Gastrocnemius medialis (tissue), 4 donors: ENCODE data around the gene HIVEP3. TPM values are rescaled to one million over a fixed set of nuclear protein-coding genes. Genes with fewer than 3 reads are reported as not detected.
A peak's percentile ranks its signal among the peaks of the same experiment; 100 is the strongest.

Experiments
- ATAC-seq, 2 donors: fragments of 150-250 bp; one replicate each; pipeline ENCODE4 v1.9.1; 2016
- DNase-seq, 2 donors: peaks; one replicate each; pipeline ENCODE4 v3.0.0-alpha.2; 2019
- H3K27ac ChIP-seq, 4 donors: fragments of 200-600 bp; sonication (generic); 1 replicate in 1 of 4; 2 replicates in 3 of 4; pipeline ENCODE4 v1.5.1; 2016 to 2018; ENCODE audit warnings: mild to moderate bottlenecking in 2 of 4, moderate library complexity in 1 of 4
- H3K27me3 ChIP-seq, 3 donors: fragments of 200-600 bp; sonication (generic) in 2 of 3; 1 replicate in 1 of 3; 2 replicates in 2 of 3; pipeline versions ENCODE4 v1.5.1 to v1.6.0; 2016 to 2019; ENCODE audit warnings: mild to moderate bottlenecking in 1 of 3, moderate library complexity in 1 of 3
- H3K36me3 ChIP-seq, 2 donors: fragments of 200-600 bp; sonication (generic) in 1 of 2; one replicate each; pipeline ENCODE4 v1.5.1; 2017 to 2018
- H3K4me1 ChIP-seq, 2 donors: fragments of 200-600 bp; sonication (generic) in 1 of 2; one replicate each; pipeline ENCODE4 v1.5.1; 2016 to 2017; ENCODE audit warnings: mild to moderate bottlenecking in 2 of 2
- H3K4me3 ChIP-seq, 4 donors: fragments of 200-600 bp; sonication (generic) in 3 of 4; 1 replicate in 1 of 4; 2 replicates in 3 of 4; pipeline ENCODE4 v1.5.1; 2016 to 2019; ENCODE audit warnings: mild to moderate bottlenecking in 2 of 4
- H3K9me3 ChIP-seq, 3 donors: fragments of 200-600 bp; sonication (generic) in 2 of 3; 1 replicate in 1 of 3; 2 replicates in 2 of 3; pipeline ENCODE4 v1.5.1; 2016 to 2019
- POLR2A ChIP-seq, 2 donors: fragments of 450-650 bp; IDR thresholded peaks; one replicate each; pipeline ENCODE4 v1.6.1; 2017; ENCODE audit warnings: antibody characterized with exemption in 2 of 2, mild to moderate bottlenecking in 2 of 2, moderate library complexity in 2 of 2
- in situ Hi-C, 4 donors: fragments of 200-750 bp; cut with MboI; loops; one replicate each; pipeline versions ENCODE4 v1.15.0 to v1.8.0; 2017; ENCODE audit warnings: low sequenced_read_pairs in 4 of 4
- intact Hi-C: fragments of 100-400 bp; cut with DNase I; formaldehyde crosslinking; loops from one replicate; pipeline ENCODE4 v1.15.1; 2023; ENCODE audit warnings: low total_unique reads
- total RNA-seq, 4 donors: library from RNA; depleted of rRNA; stranded (reverse); fragments of >200 nt; gene quantifications; one replicate each; pipeline versions ENCODE4 v1.1.0 to v1.2.3, GENCODE V29; 2016
- TF ChIP-seq, protein P1 (sequence below), 5 experiments: fragments of 450-650 bp in 3 of 5; fragments of 200-600 bp in 2 of 5; sonication (generic) in 2 of 5; IDR thresholded peaks in 4 of 5; conservative IDR thresholded peaks in 1 of 5; 1 replicate in 4 of 5; 2 replicates in 1 of 5; pipeline ENCODE4 v1.5.1; 2016 to 2019; ENCODE audit warnings: antibody characterized with exemption in 5 of 5, mild to moderate bottlenecking in 3 of 5, moderate library complexity in 3 of 5

Gene HIVEP3
- total RNA-seq, 4 donors from 2014 or later: 0.80 to 1.8 (median 1.3) TPM

DNA sequence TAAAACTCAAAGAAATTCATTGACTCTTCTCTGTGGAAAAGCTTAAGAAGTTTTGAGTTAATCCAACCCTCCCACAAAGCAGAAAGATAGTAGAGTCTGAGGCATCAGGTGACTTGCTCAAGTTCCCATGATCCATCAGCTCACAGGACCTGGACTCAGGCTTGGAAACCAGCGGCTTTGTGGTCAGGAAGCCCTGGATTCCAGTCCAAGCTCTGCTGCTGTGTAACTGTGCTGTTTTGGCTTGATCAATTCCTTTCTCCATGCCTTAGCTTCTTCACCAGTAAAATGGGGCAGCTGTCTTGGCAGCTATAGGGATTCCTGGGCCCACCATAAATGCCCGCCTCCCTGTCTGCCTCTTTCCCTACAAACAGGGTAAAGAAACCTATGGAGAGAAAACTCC lies 180.2 kb downstream of the HIVEP3 start:
- TF ChIP-seq, protein P1, sequence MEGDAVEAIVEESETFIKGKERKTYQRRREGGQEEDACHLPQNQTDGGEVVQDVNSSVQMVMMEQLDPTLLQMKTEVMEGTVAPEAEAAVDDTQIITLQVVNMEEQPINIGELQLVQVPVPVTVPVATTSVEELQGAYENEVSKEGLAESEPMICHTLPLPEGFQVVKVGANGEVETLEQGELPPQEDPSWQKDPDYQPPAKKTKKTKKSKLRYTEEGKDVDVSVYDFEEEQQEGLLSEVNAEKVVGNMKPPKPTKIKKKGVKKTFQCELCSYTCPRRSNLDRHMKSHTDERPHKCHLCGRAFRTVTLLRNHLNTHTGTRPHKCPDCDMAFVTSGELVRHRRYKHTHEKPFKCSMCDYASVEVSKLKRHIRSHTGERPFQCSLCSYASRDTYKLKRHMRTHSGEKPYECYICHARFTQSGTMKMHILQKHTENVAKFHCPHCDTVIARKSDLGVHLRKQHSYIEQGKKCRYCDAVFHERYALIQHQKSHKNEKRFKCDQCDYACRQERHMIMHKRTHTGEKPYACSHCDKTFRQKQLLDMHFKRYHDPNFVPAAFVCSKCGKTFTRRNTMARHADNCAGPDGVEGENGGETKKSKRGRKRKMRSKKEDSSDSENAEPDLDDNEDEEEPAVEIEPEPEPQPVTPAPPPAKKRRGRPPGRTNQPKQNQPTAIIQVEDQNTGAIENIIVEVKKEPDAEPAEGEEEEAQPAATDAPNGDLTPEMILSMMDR (IDR thresholded peaks at IDR 0.05 in 4 of 5, conservative IDR thresholded peaks at IDR 0.05 in 1 of 5): no peak
- TF ChIP-seq POLR2A (IDR thresholded peaks at IDR 0.05): no peak
- Histone ChIP-seq H3K27ac (peak overlapping the region; percentile 43 to 69 (median 60)), H3K9me3 (no peaks in the 10 kb centered on the region), H3K27me3 (no peaks in the 10 kb centered on the region), H3K4me1 (peaks cover 13 to 26% of the 10 kb centered on the region in 2 donors), H3K36me3 (no peaks in the 10 kb centered on the region), H3K4me3 (peak overlapping the region in 3 of 4 donors; percentile 10 to 49 (median 38))
- DNase-seq (no peak), ATAC-seq (peak in 1 of 2 donors; percentile 40)
- intact Hi-C loops (no loop called here), in situ Hi-C loops (no loop called here)

DNA sequence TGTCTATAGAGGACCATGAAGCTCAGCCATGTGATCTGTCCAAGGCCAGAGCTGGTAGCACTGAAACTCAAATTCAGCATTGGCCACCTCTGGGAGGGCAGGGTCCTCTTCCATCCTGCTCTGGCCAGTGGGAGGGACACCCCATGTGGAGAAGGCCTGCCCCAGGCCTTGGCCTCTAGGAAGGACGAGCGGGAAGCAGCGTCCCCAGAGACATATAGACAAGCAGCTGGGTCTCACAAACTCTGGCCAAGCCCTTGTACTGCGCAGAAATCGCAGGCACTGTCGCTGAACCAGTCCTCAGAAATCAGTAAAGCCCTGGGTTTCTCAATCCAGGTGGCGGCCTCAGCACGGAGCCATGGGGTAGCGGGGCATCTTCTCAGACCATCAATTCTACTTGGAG lies 180.7 kb downstream of the HIVEP3 start:
- H3K36me3 ChIP-seq: no peaks in the 10 kb centered on the region
- DNase-seq: no peak
- no peaks in the 10 kb centered on the region for H3K9me3 ChIP-seq
- peaks cover 13 to 31% of the 10 kb centered on the region in 2 donors for H3K4me1 ChIP-seq
- TF ChIP-seq, protein P1 (IDR thresholded peaks at IDR 0.05 in 4 of 5, conservative IDR thresholded peaks at IDR 0.05 in 1 of 5): no peak
- no peaks in the 10 kb centered on the region for H3K27me3 ChIP-seq
- H3K27ac ChIP-seq: peak overlapping the region in 2 of 4 donors; percentile 66 to 69
- in situ Hi-C loops: no loop called here
- intact Hi-C loops: no loop called here
- no peak overlapping the region for H3K4me3 ChIP-seq
- no peak for ATAC-seq

DNA sequence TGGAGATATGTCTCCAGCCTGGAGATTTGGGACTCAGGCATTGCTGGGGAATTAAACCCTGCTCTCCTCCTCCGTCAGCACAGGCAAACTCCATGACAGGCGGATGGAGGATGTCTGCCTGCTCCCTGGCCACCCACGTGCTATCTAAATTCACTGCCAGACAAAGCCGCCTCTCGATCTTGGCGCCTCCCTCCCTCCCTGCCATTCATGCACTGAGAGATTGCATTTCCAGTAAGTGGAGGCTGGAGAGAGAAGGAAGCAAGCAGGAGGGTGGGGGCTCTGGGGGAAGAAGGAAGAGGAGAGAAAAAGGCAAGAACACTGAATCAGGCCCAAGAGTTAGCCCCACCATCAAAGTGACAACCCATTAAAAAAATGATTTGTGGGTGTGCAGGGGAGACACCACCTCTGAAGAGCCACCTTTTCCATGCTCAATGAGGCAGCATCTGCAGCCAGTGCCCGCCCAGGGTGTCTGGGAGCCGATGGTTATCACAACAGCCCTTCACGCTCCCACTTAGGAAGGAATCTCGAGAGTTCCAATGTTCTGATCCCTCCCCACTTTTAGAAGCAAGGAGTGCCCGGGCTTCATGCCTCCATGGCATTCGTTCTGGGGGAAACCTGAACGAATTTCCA lies 183.0 kb downstream of the HIVEP3 start:
- in situ Hi-C loops (no loop called here), intact Hi-C loops (no loop called here)
- ATAC-seq (no peak), DNase-seq (no peak)
- no peaks in the 10 kb centered on the region for H3K27me3 ChIP-seq
- H3K9me3 ChIP-seq: no peaks in the 10 kb centered on the region
- H3K27ac ChIP-seq: no peak overlapping the region
- no peak overlapping the region for H3K4me3 ChIP-seq
- H3K36me3 ChIP-seq: no peaks in the 10 kb centered on the region
- H3K4me1 ChIP-seq: peaks cover 13 to 27% of the 10 kb centered on the region in 2 donors
- no peak for TF ChIP-seq POLR2A (IDR thresholded peaks at IDR 0.05)
- TF ChIP-seq, protein P1 (IDR thresholded peaks at IDR 0.05 in 4 of 5, conservative IDR thresholded peaks at IDR 0.05 in 1 of 5): no peak

DNA sequence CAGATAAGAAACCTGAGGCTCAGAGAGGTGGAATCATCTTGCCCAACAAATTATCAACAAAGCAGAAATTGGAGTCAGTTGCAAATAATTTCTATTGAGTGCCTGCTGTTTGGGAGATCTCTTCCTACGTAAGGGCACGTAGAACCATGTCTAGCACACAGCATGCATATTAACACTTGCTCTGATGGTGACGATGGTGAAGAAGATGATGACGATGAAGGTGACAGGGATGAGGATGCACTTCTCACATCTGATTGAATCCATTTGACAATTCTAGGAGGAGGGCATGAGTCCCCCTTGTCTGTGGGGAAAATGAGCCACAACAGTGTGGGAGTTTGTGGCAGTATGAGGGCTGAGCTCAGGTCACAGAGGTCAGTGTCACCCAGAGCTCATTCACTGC lies 183.6 kb downstream of the HIVEP3 start:
- Histone ChIP-seq H3K27ac (no peak overlapping the region), H3K36me3 (no peaks in the 10 kb centered on the region)
- no peak for ATAC-seq

More for the DNA sequence above, 183.6 kb downstream of the HIVEP3 start:
- TF ChIP-seq, protein P1 (IDR thresholded peaks at IDR 0.05 in 4 of 5, conservative IDR thresholded peaks at IDR 0.05 in 1 of 5): no peak
- no peak for TF ChIP-seq POLR2A (IDR thresholded peaks at IDR 0.05)
- H3K9me3 ChIP-seq: no peaks in the 10 kb centered on the region
- no peak for DNase-seq
- intact Hi-C loops (no loop called here), in situ Hi-C loops (no loop called here)
- H3K27me3 ChIP-seq: no peaks in the 10 kb centered on the region
- H3K4me3 ChIP-seq: no peak overlapping the region
- peaks cover 13 to 24% of the 10 kb centered on the region in 2 donors for H3K4me1 ChIP-seq
